Adrenal gland (tissue), 12 donors: ENCODE measurements around the gene SAFB. TPM values are rescaled to one million over a fixed set of nuclear protein-coding genes. Genes with fewer than 3 reads are reported as not detected.

Experiments used
- DNase-seq, 7 donors: peaks; one replicate each; pipeline ENCODE4 v3.0.0-alpha.2; 2019 to 2020
- H3K27ac ChIP-seq, 5 donors: fragments of 200-600 bp; sonication (generic) in 4 of 5; 1 replicate in 3 of 5; 2 replicates in 2 of 5; pipeline versions ENCODE4 v1.5.1 to v1.8.0; 2016 to 2020; ENCODE audit warnings: mild to moderate bottlenecking in 1 of 5
- H3K27me3 ChIP-seq: fragments of 200-600 bp; 2 replicates; pipeline ENCODE4 v1.8.0; 2021
- H3K36me3 ChIP-seq, 2 donors: fragments of 200-600 bp; replicated peaks in 1 of 2; 1 replicate in 1 of 2; 2 replicates in 1 of 2; pipeline versions ENCODE4 v1.5.1 to v1.8.0; 2018 to 2022
- H3K4me1 ChIP-seq, 2 donors: fragments of 200-600 bp; replicated peaks in 1 of 2; 1 replicate in 1 of 2; 2 replicates in 1 of 2; pipeline versions ENCODE4 v1.5.1 to v1.8.0; 2018 to 2021
- H3K4me3 ChIP-seq, 4 donors: fragments of 200-600 bp; sonication (generic) in 3 of 4; one replicate each; pipeline ENCODE4 v1.5.1; 2016 to 2018
- H3K9me3 ChIP-seq, 3 donors: fragments of 200-600 bp; sonication (generic) in 1 of 3; replicated peaks in 1 of 3; 1 replicate in 2 of 3; 2 replicates in 1 of 3; pipeline versions ENCODE4 v1.5.1 to v1.8.0; 2016 to 2021
- CTCF ChIP-seq, 6 experiments: fragments of 450-650 bp in 4 of 6; fragments of 200-600 bp in 2 of 6; sonication (generic) in 1 of 6; IDR thresholded peaks; 1 replicate in 5 of 6; 2 replicates in 1 of 6; pipeline versions ENCODE4 v1.5.1 to v1.8.0; 2016 to 2021; ENCODE audit warnings: antibody characterized with exemption in 6 of 6, mild to moderate bottlenecking in 2 of 6, moderate library complexity in 1 of 6
- POLR2A ChIP-seq, 2 donors: fragments of 450-650 bp; IDR thresholded peaks; one replicate each; pipeline ENCODE4 v1.6.1; 2017; ENCODE audit warnings: antibody characterized with exemption in 2 of 2, mild to moderate bottlenecking in 2 of 2, moderate library complexity in 1 of 2
- WGBS, 4 donors: extraction: QIAGEN DNeasy Blood & Tissue Kit in 2 of 4; methylation state at CpG; one replicate each; pipeline versions ENCODE4 v1.1.5 to v1.1.7; 2013 to 2017; 5-methylcytosine and 5-hydroxymethylcytosine counted together
- intact Hi-C, 2 donors: fragments of 100-400 bp; cut with DNase I; formaldehyde crosslinking; loops; one replicate each; pipeline versions ENCODE4 v1.14.1 to v1.15.0; 2022 to 2023
- polyA plus RNA-seq, 3 donors: library from polyadenylated mRNA; stranded (reverse); fragments of 200-250 nt in 2 of 3; fragments of 350-450 nt in 1 of 3; fragmentation: Illumina TruSeq in 1 of 3; extraction: RNeasy Lipid Tissue Mini Kit (QIAGEN cat#74804) in 1 of 3; gene quantifications; one replicate each; pipeline ENCODE4 v1.2.3, GENCODE V29; 2013 to 2014
- total RNA-seq, 9 donors: library from RNA; depleted of rRNA in 4 of 9; stranded (reverse); fragments of >200 nt in 4 of 9; fragments of 120-200 nt in 1 of 9; fragmentation: NEBNext Ultra II Directional in 1 of 9; extraction: Animal tissue kit (Norgen Biotek cat#: 25700) in 1 of 9; gene quantifications; one replicate each; pipeline versions ENCODE4 v1.1.0 to v1.2.4, GENCODE V29; 2013 to 2023
- donor health status: healthy with polysubstance abuse.
- donor health status: Bipolar disorder and iron deficiency.
- donor health status: DM: yes; HTN: yes; CAD: no.
- donor health status: DM: no; HTN: no; CAD: no.
- donor health status: DM: no; HTN: no; CAD: no.
- donor health status: DM: yes; HTN: yes; CAD: no.

SAFB gene
- total and polyA plus RNA-seq, 12 donors: 38.4 to 125 (median 55.5) TPM

- peaks cover 0 to 99% of the 10 kb centered on the region in 2 donors for H3K36me3 ChIP-seq
- peak in 1 of 7 donors; percentile 14 for DNase-seq
- no peak overlapping the region for H3K4me3 ChIP-seq
- H3K4me1 ChIP-seq: no peaks in the 10 kb centered on the region
- no peaks in the 10 kb centered on the region for H3K9me3 ChIP-seq
- TF ChIP-seq POLR2A (IDR thresholded peaks at IDR 0.05): no peak
- TF ChIP-seq CTCF (IDR thresholded peaks at IDR 0.05): no peak
- 75 to 82% (median 78%) methylated on average over 5 of the region's 5 CpGs for WGBS, 4 donors
- intact Hi-C loops: no loop called here
- no peaks in the 10 kb centered on the region for H3K27me3 ChIP-seq
- no peak overlapping the region for H3K27ac ChIP-seq
Observed at GRCh38 chr19:5654931-5655330, 32.0 kb downstream of the SAFB start.

- H3K36me3 ChIP-seq: peaks cover 0 to 99% of the 10 kb centered on the region in 2 donors
- TF ChIP-seq POLR2A (IDR thresholded peaks at IDR 0.05): no peak
- no peak for TF ChIP-seq CTCF (IDR thresholded peaks at IDR 0.05)
- H3K9me3 ChIP-seq: no peaks in the 10 kb centered on the region
- no peak overlapping the region for H3K27ac ChIP-seq
- H3K4me1 ChIP-seq: no peaks in the 10 kb centered on the region
- 66 to 78% (median 75%) methylated on average over 5 of the region's 5 CpGs for WGBS, 4 donors
- DNase-seq: peak in 1 of 7 donors; percentile 19
- intact Hi-C loops: no loop called here
- H3K4me3 ChIP-seq: no peak overlapping the region
- no peaks in the 10 kb centered on the region for H3K27me3 ChIP-seq
Observed at GRCh38 chr19:5655412-5655811, 32.5 kb downstream of the SAFB start.

- H3K36me3 ChIP-seq: peaks cover 0 to 99% of the 10 kb centered on the region in 2 donors
- no peak overlapping the region for H3K27ac ChIP-seq
- no peaks in the 10 kb centered on the region for H3K9me3 ChIP-seq
- no peak for DNase-seq
- no peaks in the 10 kb centered on the region for H3K27me3 ChIP-seq
- peaks cover 0 to 9% of the 10 kb centered on the region in 2 donors for H3K4me1 ChIP-seq
- intact Hi-C loops: loop anchor here in 1 of 2 donors (10.0 kb wide), 1 partner anchor 47 kb away; no protein-coding TSS in a partner anchor
- no peak for TF ChIP-seq CTCF (IDR thresholded peaks at IDR 0.05)
- TF ChIP-seq POLR2A (IDR thresholded peaks at IDR 0.05): no peak
- WGBS, 4 donors: 96 to 98% (median 97%) methylated on average over 42 of the region's 42 CpGs
- H3K4me3 ChIP-seq: no peak overlapping the region
Observed at GRCh38 chr19:5661483-5661882, 38.6 kb downstream of the SAFB start.

- no peak for DNase-seq
- Histone ChIP-seq H3K36me3 (peaks cover 0 to 100% of the 10 kb centered on the region in 2 donors), H3K4me3 (no peak overlapping the region), H3K27ac (peak overlapping the region in 3 of 5 donors; percentile 1 to 69 (median 56)), H3K27me3 (no peaks in the 10 kb centered on the region), H3K4me1 (peaks cover 0 to 9% of the 10 kb centered on the region in 2 donors), H3K9me3 (no peaks in the 10 kb centered on the region)
- 88 to 91% (median 89%) methylated on average over 7 to 17 of the region's 17 CpGs for WGBS, 4 donors
- intact Hi-C loops: loop anchor here in 1 of 2 donors (10.0 kb wide), 1 partner anchor 49 kb away; no protein-coding TSS in a partner anchor
- no peak for TF ChIP-seq POLR2A (IDR thresholded peaks at IDR 0.05)
- TF ChIP-seq CTCF (IDR thresholded peaks at IDR 0.05): no peak
Observed at GRCh38 chr19:5663904-5664303, 41.0 kb downstream of the SAFB start.
